ENCODE results near the gene PRKG1.

Gene PRKG1

GRCh38 chr10:51300617-51301304 lies 226.5 kb downstream of the PRKG1 start:
- no peak for TF ChIP-seq ZNF274 (IDR thresholded peaks at IDR 0.05; ENCODE audit: low read depth, low read length)
- no peak overlapping the region for H3K4me3 ChIP-seq (ENCODE audit: low read length)

GRCh38 chr10:51301644-51302043 lies 227.4 kb downstream of the PRKG1 start:
- no peak for TF ChIP-seq ZNF274 (IDR thresholded peaks at IDR 0.05; ENCODE audit: low read depth, low read length)

DNA sequence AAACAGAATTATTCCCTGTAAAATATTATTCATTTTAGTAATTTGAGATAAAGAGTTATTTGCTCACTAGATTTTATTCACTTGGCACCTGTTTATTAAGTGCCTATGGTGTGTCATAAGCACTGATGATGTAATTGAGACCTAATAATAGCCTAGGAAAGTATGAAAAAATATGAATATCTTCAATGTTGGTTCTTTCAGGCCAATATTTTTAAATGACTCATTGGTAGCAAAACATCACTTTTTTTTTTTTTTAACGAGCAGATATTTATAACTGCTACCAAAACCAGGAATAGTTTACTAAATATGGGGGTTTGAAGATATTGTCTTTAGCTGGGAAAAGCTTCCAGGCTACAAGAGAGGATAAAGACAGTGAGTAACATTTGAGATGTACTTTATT lies 228.0 kb downstream of the PRKG1 start:
- H3K4me3 ChIP-seq (ENCODE audit: low read length), result no peak overlapping the region
- no peak for TF ChIP-seq ZNF274 (IDR thresholded peaks at IDR 0.05; ENCODE audit: low read depth, low read length)

More at GRCh38 chr10:51301644-51302043, 227.4 kb downstream of the PRKG1 start:
- no peak overlapping the region for H3K4me3 ChIP-seq (ENCODE audit: low read length)

DNA sequence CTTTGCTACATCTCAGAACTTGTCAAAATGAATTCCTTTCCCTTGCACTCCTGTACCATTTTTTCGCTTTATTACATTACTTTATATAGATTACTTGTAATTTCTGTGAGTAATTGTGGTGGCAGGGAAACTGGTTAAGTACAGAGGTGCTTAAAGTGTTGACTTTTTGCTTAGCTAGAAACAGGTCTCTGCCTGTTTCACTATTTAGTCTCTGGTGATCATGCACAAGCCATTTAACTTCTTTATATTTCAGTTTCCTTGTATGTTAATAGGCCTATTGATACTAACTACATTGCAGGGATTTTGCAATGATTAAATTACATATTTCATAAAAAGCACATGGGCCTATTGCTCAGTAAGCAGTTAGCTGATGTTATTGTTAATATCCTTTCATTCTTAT lies 233.8 kb downstream of the PRKG1 start:
- TF ChIP-seq ZNF274 (IDR thresholded peaks at IDR 0.05; ENCODE audit: low read depth, low read length), result no peak
- no peak overlapping the region for H3K4me3 ChIP-seq (ENCODE audit: low read length)

- TF ChIP-seq ZNF274 (IDR thresholded peaks at IDR 0.05; ENCODE audit: low read depth, low read length), result no peak
- no peak overlapping the region for H3K4me3 ChIP-seq (ENCODE audit: low read length)
Observed at GRCh38 chr10:51311228-51311627, 236.9 kb downstream of the PRKG1 start.

DNA sequence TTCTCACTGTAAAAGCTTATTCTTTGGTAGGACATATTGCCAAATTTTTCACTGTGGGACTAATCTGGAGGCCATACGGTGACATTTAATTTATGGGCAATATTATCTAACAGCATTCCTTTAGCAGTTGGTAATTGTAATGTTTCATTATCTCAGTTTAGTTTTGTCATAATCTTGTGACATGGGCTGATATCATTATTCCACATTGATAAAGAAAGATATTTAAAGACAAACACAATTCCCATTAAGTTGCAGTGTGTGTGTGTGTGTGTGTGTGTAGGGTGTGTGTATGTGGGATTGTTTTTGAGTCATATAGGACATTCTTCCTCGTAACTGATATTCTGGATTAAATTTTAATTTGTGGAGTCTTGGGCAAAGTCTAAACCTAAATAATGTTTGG lies 238.5 kb downstream of the PRKG1 start:
- TF ChIP-seq ZNF274 (IDR thresholded peaks at IDR 0.05; ENCODE audit: low read depth, low read length), result no peak
- H3K4me3 ChIP-seq (ENCODE audit: low read length), result no peak overlapping the region

- no peak overlapping the region for H3K4me3 ChIP-seq (ENCODE audit: low read length)
- TF ChIP-seq ZNF274 (IDR thresholded peaks at IDR 0.05; ENCODE audit: low read depth, low read length), result no peak
Observed at GRCh38 chr10:51313251-51313650, 239.0 kb downstream of the PRKG1 start.

DNA sequence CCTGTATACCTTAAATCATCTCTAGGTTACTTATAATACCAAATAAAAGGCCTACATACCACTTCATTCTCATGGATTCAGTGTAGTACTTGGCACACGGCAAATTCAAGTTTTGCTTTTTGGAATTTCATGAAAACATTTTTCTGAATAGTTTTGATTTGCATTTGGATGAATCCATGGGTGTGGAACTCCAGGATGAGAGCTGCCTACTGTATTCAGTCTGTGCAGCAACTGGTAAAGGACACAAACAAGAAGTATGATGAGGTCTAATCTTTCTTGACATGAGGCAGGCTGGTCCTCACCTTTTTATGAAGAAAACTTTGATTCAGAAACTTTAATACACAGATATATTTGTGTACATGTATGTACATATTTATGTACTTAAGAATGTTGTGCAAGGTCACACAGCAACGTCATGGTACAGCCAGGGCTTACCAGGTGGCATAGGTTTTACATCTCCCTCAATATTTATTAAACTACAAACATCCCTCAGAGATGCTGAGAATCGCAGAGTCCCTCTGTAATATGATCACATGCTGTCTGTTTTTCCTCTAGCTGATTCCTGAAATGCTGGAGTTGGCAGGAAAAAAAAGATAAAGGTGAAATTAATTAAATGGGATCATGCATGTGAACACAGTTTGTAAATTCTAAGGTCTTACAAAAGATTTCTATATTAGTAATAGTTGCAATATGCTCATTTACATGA lies 239.6 kb downstream of the PRKG1 start:
- no peak overlapping the region for H3K4me3 ChIP-seq (ENCODE audit: low read length)
- TF ChIP-seq ZNF274 (IDR thresholded peaks at IDR 0.05; ENCODE audit: low read depth, low read length), result no peak

DNA sequence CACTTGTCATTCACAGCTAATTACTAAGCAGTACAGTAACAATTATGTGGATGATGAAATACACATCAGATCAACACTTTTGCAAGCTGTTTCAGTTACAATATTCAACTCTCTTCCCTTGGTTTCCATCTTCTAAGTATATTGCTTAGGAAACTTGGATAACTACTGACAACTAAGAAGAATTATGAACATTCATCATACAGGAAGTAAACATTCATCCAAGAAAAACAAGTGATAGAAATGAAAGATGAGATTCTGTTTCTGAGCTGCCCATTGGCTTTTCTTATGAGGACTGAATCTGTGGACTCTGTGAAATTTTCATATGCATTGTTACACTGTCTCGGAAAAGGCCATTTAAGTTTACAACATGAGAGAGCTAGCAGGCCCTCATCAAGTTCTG lies 240.2 kb downstream of the PRKG1 start:
- TF ChIP-seq ZNF274 (IDR thresholded peaks at IDR 0.05; ENCODE audit: low read depth, low read length), result no peak
- no peak overlapping the region for H3K4me3 ChIP-seq (ENCODE audit: low read length)

DNA sequence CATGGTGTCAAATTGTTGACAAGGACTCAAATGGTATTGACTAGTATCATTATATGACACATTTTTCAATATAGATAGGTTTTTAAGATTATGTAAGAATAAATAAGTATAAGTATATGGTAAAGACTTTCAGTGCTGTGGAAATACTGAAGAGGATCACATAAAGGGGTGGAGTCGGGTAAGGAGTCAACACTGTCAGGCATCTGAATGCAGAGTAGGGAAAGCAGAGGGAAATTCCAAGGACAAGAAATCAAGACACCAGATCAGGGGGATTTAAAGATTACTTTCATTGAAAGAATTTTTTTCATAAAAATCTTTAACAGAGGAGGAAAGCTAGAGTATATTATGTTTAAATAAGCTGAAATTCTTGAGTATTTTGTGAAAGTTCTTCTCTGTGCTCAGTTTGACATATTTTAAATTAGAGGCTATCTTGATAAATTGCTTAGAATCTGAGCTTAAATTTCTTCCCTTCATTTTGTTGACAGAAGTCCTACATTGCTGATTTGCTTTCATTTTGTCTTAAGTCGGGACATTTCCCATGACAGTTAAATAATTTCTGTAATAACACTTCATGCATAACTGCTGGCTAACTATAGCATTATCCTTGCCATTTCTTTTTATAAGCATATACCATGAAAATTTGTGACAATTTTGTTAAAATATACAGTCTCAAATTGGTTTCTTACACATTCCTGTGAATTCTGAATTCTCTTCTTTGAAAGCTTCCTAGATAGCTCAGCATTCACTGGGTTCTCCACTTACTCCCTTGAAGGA lies 244.3 kb downstream of the PRKG1 start:
- no peak for TF ChIP-seq ZNF274 (IDR thresholded peaks at IDR 0.05; ENCODE audit: low read depth, low read length)
- H3K4me3 ChIP-seq (ENCODE audit: low read length), result no peak overlapping the region

DNA sequence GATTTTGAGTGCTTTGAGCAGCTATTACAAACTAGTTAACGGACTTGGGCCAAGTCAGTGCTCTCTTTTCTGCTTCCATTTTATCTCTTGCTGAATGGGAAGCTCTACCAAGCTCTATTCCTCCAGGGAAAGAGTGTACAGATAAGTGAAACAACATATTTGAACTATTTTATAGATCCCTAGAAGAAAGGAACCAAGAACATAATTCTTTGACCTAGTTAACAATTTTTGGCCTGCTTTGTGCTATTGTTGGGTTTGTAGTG lies 244.8 kb downstream of the PRKG1 start:
- TF ChIP-seq ZNF274 (IDR thresholded peaks at IDR 0.05; ENCODE audit: low read depth, low read length), result no peak
- H3K4me3 ChIP-seq (ENCODE audit: low read length), result no peak overlapping the region

- no peak overlapping the region for H3K4me3 ChIP-seq (ENCODE audit: low read length)
- no peak for TF ChIP-seq ZNF274 (IDR thresholded peaks at IDR 0.05; ENCODE audit: low read depth, low read length)
Observed at GRCh38 chr10:51321300-51321699, 247.0 kb downstream of the PRKG1 start.

DNA sequence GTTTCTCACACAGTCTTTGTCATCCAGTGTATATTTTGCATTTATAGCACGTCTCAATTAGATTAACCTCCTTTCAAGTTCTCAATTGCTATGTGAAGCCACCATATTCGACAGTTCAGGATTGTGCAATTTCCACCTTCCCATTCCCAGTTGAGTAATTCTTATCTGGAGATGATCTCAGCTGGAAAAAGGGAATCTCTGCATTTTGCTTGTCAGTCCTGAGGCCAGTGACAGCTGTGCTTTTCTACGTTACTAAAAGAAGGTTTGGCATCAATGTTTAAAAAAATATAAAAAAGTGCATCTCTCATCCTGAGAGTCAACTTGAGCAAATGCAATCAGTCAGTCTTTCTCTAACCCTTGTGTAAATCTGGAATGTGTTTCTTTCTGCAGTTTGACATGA lies 247.7 kb downstream of the PRKG1 start:
- TF ChIP-seq ZNF274 (IDR thresholded peaks at IDR 0.05; ENCODE audit: low read depth, low read length), result no peak
- no peak overlapping the region for H3K4me3 ChIP-seq (ENCODE audit: low read length)

GRCh38 chr10:51325649-51326048 lies 251.4 kb downstream of the PRKG1 start:
- TF ChIP-seq ZNF274 (IDR thresholded peaks at IDR 0.05; ENCODE audit: low read depth, low read length), result no peak
- no peak overlapping the region for H3K4me3 ChIP-seq (ENCODE audit: low read length)

- H3K4me3 ChIP-seq (ENCODE audit: low read length), result no peak overlapping the region
- TF ChIP-seq ZNF274 (IDR thresholded peaks at IDR 0.05; ENCODE audit: low read depth, low read length), result no peak
Observed at GRCh38 chr10:51326174-51326573, 251.9 kb downstream of the PRKG1 start.
